GM23248 (cell line): ENCODE measurements around the gene IL18. TPM values are rescaled to one million over a fixed set of nuclear protein-coding genes. Genes with fewer than 3 reads are reported as not detected.
"Not testable (repeated sequence)": the region's sequence is repeated elsewhere in the genome, so short reads cannot be mapped to it uniquely, and the experiment has no call there.

ENCODE experiments used
- DNase-seq: peaks from one replicate; pipeline ENCODE4 v3.0.0-alpha.2; 2015
- H2AFZ ChIP-seq: fragments of 200-600 bp; sonication (generic); 2 replicates; pipeline ENCODE4 v1.6.1; 2016; ENCODE audit warnings: antibody characterized with exemption
- H3F3A ChIP-seq: fragments of 200-600 bp; sonication (generic); 2 replicates; pipeline ENCODE4 v1.6.1; 2016; ENCODE audit warnings: mild to moderate bottlenecking, antibody characterized with exemption, mixed run types; ENCODE audit not compliant: insufficient read depth
- H3K27ac ChIP-seq: fragments of 200-600 bp; sonication (generic); 2 replicates; pipeline ENCODE4 v1.5.1; 2016; ENCODE audit warnings: mild to moderate bottlenecking
- H3K27me3 ChIP-seq: fragments of 200-600 bp; sonication (generic); replicated peaks from 2 replicates; pipeline ENCODE4 v1.6.1; 2016; ENCODE audit warnings: mild to moderate bottlenecking; ENCODE audit not compliant: insufficient read depth
- H3K36me3 ChIP-seq: fragments of 200-600 bp; sonication (generic); 2 replicates; pipeline ENCODE4 v1.6.1; 2016; ENCODE audit warnings: low read depth, mild to moderate bottlenecking
- H3K4me1 ChIP-seq: fragments of 200-600 bp; sonication (generic); 2 replicates; pipeline ENCODE4 v1.6.1; 2016; ENCODE audit warnings: mild to moderate bottlenecking; ENCODE audit not compliant: insufficient read depth
- H3K4me2 ChIP-seq: fragments of 200-600 bp; sonication (generic); one replicate; pipeline ENCODE4 v1.6.1; 2016; ENCODE audit warnings: mild to moderate bottlenecking; ENCODE audit not compliant: unreplicated experiment
- H3K4me3 ChIP-seq: fragments of 200-600 bp; sonication (generic); 2 replicates; pipeline ENCODE4 v1.5.1; 2016; ENCODE audit warnings: mild to moderate bottlenecking
- H3K79me2 ChIP-seq: fragments of 200-600 bp; sonication (generic); 2 replicates; pipeline ENCODE4 v1.6.1; 2016; ENCODE audit warnings: mild to moderate bottlenecking; ENCODE audit not compliant: insufficient read depth
- H3K9ac ChIP-seq: fragments of 200-600 bp; sonication (generic); 2 replicates; pipeline ENCODE4 v1.6.1; 2016; ENCODE audit warnings: mild to moderate bottlenecking
- H3K9me2 ChIP-seq: fragments of 200-600 bp; sonication (generic); 2 replicates; pipeline ENCODE4 v1.6.1; 2016; ENCODE audit warnings: mixed run types, mild to moderate bottlenecking, moderate library complexity; ENCODE audit not compliant: insufficient read depth
- H3K9me3 ChIP-seq: fragments of 200-600 bp; sonication (generic); one replicate; pipeline ENCODE4 v1.6.1; 2017; ENCODE audit warnings: low read depth
- H4K20me1 ChIP-seq: fragments of 200-600 bp; sonication (generic); 2 replicates; pipeline ENCODE4 v1.6.0; 2016; ENCODE audit not compliant: insufficient read depth
- EZH2 ChIP-seq: fragments of 200-600 bp; sonication (generic); IDR thresholded peaks from 2 replicates; pipeline ENCODE4 v1.6.1; 2018; ENCODE audit warnings: antibody characterized with exemption, mild to moderate bottlenecking; ENCODE audit not compliant: insufficient read depth, poor library complexity, severe bottlenecking
- EZH2phosphoT487 ChIP-seq: fragments of 200-600 bp; sonication (generic); IDR thresholded peaks from 2 replicates; pipeline ENCODE4 v1.6.1; 2018; ENCODE audit warnings: antibody characterized with exemption, moderate library complexity, mild to moderate bottlenecking, low read depth; ENCODE audit not compliant: insufficient read depth
- WGBS, 2 experiments: methylation state at CpG; one replicate each; pipeline ENCODE4 v1.1.6; 2015 to 2017; ENCODE audit warnings: low lambda C conversion rate in 2 of 2, low coverage in 1 of 2; ENCODE audit errors: missing lambda C conversion rate in 2 of 2; 5-methylcytosine and 5-hydroxymethylcytosine counted together
- in situ Hi-C: fragments of 300-500 bp; cut with MboI; formaldehyde crosslinking; loops from 2 replicates; pipeline ENCODE4 v1.15.0; 2020
- polyA plus RNA-seq: library from polyadenylated mRNA; unstranded; fragments of >200 nt; fragmentation: Nextera tagmentation; extraction: Ambion mirVana; gene quantifications from 2 replicates; pipeline ENCODE4 v1.2.1, GENCODE V29; 2016
- total RNA-seq: library from RNA; depleted of rRNA; stranded (reverse); fragments of >200 nt; shearing (Covaris generic); gene quantifications from 2 replicates; pipeline ENCODE4 v1.2.3, GENCODE V29; 2014

Gene IL18
- total and polyA plus RNA-seq, 2 experiments from 2014 or later = 51.9 to 62.9 TPM

- Histone ChIP-seq H3K27me3 (no peaks in the 10 kb centered on the region), H3K4me2 (no peak overlapping the region), H4K20me1 (no peaks in the 10 kb centered on the region), H3K4me1 (0 out of 2 replicates have a peak, but pooled peaks cover 3% of the 10 kb centered on the region), H3K9me2 (no peaks in the 10 kb centered on the region; the same call in 1 of the 2 replicates), H3K27ac (no peak overlapping the region), H3K9me3 (no peaks in the 10 kb centered on the region), H3K9ac (no peak overlapping the region), H3F3A (no peaks in the 10 kb centered on the region), H2AFZ (no peak overlapping the region), H3K36me3 (no peaks in the 10 kb centered on the region), H3K79me2 (no peaks in the 10 kb centered on the region), H3K4me3 (no peak overlapping the region)
- no peak for DNase-seq
- WGBS, 2 experiments = 64 to 73% methylated on average over 1 of the region's 1 CpG
- in situ Hi-C loops = no loop called here
- TF ChIP-seq EZH2 (no peak), EZH2phosphoT487 (no peak)
Measured at GRCh38 chr11:112210890-112211289, 47.0 kb upstream of the IL18 start.

DNA sequence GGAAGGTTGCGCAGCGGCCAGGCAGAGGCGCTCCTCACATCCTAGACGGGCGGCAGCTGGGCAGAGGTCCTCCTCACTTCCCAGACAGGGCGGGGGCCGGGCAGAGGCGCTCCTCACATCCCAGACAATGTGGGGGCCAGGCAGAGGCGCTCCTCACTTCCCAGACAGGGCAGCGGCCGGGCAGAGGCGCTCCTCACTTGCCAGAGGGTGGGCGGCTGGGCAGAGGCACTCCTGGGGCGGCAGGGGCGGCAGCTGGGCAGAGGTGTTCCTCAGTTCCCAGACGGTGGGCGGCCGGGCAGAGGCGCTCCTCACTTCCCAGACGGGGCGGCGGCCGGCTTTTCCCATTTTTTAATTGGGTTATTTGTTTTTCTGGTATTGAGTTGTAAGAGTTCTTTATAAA lies 42.2 kb upstream of the IL18 start:
- Histone ChIP-seq H3K9me3 (no peaks in the 10 kb centered on the region), H3K4me3 (no peak overlapping the region), H3F3A (no peaks in the 10 kb centered on the region), H3K79me2 (no peaks in the 10 kb centered on the region), H3K4me1 (no peaks in the 10 kb centered on the region), H2AFZ (no peak overlapping the region), H3K27ac (no peak overlapping the region), H3K27me3 (no peaks in the 10 kb centered on the region), H3K36me3 (no peaks in the 10 kb centered on the region), H3K9me2 (no peaks in the 10 kb centered on the region; the same call in 1 of the 2 replicates), H3K9ac (no peak overlapping the region), H3K4me2 (no peak overlapping the region), H4K20me1 (no peaks in the 10 kb centered on the region)
- no peak for DNase-seq
- TF ChIP-seq EZH2phosphoT487 = no peak
- TF ChIP-seq EZH2 = no peak
- in situ Hi-C loops = no loop called here
- 87 to 91% methylated on average over 13 to 23 of the region's 23 CpGs for WGBS, 2 experiments

- Histone ChIP-seq H3K36me3 (no peaks in the 10 kb centered on the region), H3F3A (peaks cover 13% of the 10 kb centered on the region), H3K27me3 (no peaks in the 10 kb centered on the region), H3K9me3 (no peaks in the 10 kb centered on the region), H3K4me3 (no peak overlapping the region), H2AFZ (no peak overlapping the region), H3K9ac (no peak overlapping the region), H3K27ac (no peak overlapping the region), H3K79me2 (no peaks in the 10 kb centered on the region), H3K4me1 (peaks cover 13% of the 10 kb centered on the region), H3K4me2 (no peak overlapping the region), H4K20me1 (no peaks in the 10 kb centered on the region), H3K9me2 (no peaks in the 10 kb centered on the region)
- in situ Hi-C loops = no loop called here
- DNase-seq = no peak
- 28 to 33% methylated on average over 2 of the region's 2 CpGs for WGBS, 2 experiments
- TF ChIP-seq EZH2 (no peak), EZH2phosphoT487 (no peak)
Measured at GRCh38 chr11:112200252-112200651, 36.4 kb upstream of the IL18 start.

DNA sequence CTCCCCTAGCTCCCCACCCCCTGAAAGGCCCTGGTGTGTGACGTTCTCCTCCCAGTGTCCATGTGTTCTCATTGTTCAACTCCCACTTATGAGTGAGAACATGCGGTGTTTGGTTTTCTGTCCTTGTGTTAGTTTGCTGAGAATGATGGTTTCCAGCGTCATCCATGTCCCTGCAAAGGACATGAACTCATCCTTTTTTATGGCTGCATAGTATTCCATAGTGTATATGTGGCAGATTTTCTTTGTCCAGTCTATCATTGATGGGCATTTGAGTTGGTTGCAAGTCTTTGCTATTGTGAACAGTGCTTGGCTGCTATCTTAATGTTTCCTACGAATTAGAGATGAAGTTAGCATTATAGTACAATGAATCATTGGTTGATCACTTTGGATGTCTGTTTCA lies 35.2 kb upstream of the IL18 start:
- H3F3A ChIP-seq = peaks cover 18% of the 10 kb centered on the region
- H3K4me3 ChIP-seq, H3K27me3 ChIP-seq, H3K4me2 ChIP-seq, H2AFZ ChIP-seq, H3K9me2 ChIP-seq, H4K20me1 ChIP-seq, H3K9me3 ChIP-seq, DNase-seq, H3K36me3 ChIP-seq, H3K79me2 ChIP-seq, H3K9ac ChIP-seq, H3K27ac ChIP-seq, in situ Hi-C loops: not testable (repeated sequence)
- WGBS, 2 experiments = 88 to 91% methylated on average over 4 of the region's 4 CpGs
- peaks cover 21% of the 10 kb centered on the region for H3K4me1 ChIP-seq

DNA sequence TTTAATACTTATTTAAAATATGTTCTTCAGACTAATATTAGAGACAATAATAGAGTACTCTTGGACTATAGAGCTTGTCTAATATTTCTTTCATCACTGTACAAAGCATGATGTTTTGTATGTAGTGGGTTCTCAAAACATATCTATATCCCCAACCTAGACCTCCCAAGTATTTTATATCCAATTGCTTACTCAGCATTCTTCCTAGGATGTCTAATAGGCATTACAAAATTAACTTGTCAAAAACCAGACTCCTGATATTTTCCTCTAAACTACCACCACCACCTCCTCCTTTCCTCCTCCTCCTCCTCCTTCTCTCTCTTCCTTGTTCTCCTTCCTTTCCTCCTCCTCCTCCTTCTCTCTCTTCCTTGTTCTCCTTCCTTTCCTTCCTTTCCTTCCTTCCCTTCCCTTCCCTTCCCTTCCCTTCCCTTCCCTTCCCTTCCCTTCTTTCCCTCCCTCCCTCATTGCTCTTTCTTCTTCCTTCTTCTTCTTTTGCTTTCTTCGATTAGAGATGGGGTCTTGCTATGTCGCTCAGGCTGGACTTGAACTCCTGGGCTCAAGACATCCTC lies 32.7 kb upstream of the IL18 start:
- WGBS, 2 experiments = 81 to 82% methylated on average over 2 of the region's 2 CpGs

More for the DNA sequence above, 32.7 kb upstream of the IL18 start:
- TF ChIP-seq EZH2 (no peak), EZH2phosphoT487 (no peak)
- DNase-seq = no peak
- Histone ChIP-seq H3K36me3 (no peaks in the 10 kb centered on the region), H3K79me2 (no peaks in the 10 kb centered on the region), H3K27me3 (no peaks in the 10 kb centered on the region), H3K9me3 (no peaks in the 10 kb centered on the region), H3K9me2 (no peaks in the 10 kb centered on the region), H3K27ac (no peak overlapping the region), H3K4me1 (peaks cover 21% of the 10 kb centered on the region), H3K4me2 (peak overlapping the region; percentile 84), H3K9ac (peak overlapping the region; percentile 49; the same call in 1 of the 2 replicates), H4K20me1 (no peaks in the 10 kb centered on the region), H3F3A (peaks cover 18% of the 10 kb centered on the region), H3K4me3 (peak overlapping the region; percentile 53; the same call in 1 of the 2 replicates), H2AFZ (no peak overlapping the region)
- in situ Hi-C loops = no loop called here
